Left ventricle myocardium inferior (tissue), 1 donor: ENCODE results near the gene PPP2R5A. TPM values are rescaled to one million over a fixed set of nuclear protein-coding genes. Genes with fewer than 3 reads are reported as not detected.

ENCODE experiments used
- DNase-seq: peaks from one replicate; pipeline ENCODE4 v3.0.0-alpha.2; 2020
- H3K27ac ChIP-seq: fragments of 200-600 bp; replicated peaks from 2 replicates; pipeline ENCODE4 v1.8.0; 2021
- H3K27me3 ChIP-seq: fragments of 200-600 bp; 2 replicates; pipeline ENCODE4 v1.8.0; 2021; ENCODE audit warnings: low read depth
- H3K36me3 ChIP-seq: fragments of 200-600 bp; 2 replicates; pipeline ENCODE4 v1.8.0; 2021
- H3K4me1 ChIP-seq: fragments of 200-600 bp; 2 replicates; pipeline ENCODE4 v1.8.0; 2021
- H3K4me3 ChIP-seq: fragments of 200-600 bp; 2 replicates; pipeline ENCODE4 v1.8.0; 2021; ENCODE audit warnings: mild to moderate bottlenecking, moderate library complexity
- H3K9me3 ChIP-seq: fragments of 200-600 bp; replicated peaks from 2 replicates; pipeline ENCODE4 v1.8.0; 2021
- intact Hi-C: fragments of 100-400 bp; cut with micrococcal nuclease; formaldehyde crosslinking; loops from one replicate; pipeline ENCODE4 v1.11.0; 2022
- total RNA-seq: library from RNA; stranded (reverse); fragmentation: NEBNext Ultra II Directional; extraction: Animal tissue kit (Norgen Biotek cat#: 25700); gene quantifications from one replicate; pipeline ENCODE4 v1.2.1, GENCODE V29; 2021
- TF ChIP-seq, protein P1 (sequence below): fragments of 200-600 bp; IDR thresholded peaks from 2 replicates; pipeline ENCODE4 v1.8.0; 2021; ENCODE audit warnings: antibody characterized with exemption, mild to moderate bottlenecking, borderline replicate concordance
- donor health status: DM: no; HTN: yes; CAD: no; lungs with severe emphysema.

The PPP2R5A gene
- total RNA-seq, 1 donor from 2014 or later, result 69.3 TPM

GRCh38 chr1:212397171-212397570, 112.0 kb downstream of the PPP2R5A start:
- no peak for DNase-seq
- TF ChIP-seq, protein P1, sequence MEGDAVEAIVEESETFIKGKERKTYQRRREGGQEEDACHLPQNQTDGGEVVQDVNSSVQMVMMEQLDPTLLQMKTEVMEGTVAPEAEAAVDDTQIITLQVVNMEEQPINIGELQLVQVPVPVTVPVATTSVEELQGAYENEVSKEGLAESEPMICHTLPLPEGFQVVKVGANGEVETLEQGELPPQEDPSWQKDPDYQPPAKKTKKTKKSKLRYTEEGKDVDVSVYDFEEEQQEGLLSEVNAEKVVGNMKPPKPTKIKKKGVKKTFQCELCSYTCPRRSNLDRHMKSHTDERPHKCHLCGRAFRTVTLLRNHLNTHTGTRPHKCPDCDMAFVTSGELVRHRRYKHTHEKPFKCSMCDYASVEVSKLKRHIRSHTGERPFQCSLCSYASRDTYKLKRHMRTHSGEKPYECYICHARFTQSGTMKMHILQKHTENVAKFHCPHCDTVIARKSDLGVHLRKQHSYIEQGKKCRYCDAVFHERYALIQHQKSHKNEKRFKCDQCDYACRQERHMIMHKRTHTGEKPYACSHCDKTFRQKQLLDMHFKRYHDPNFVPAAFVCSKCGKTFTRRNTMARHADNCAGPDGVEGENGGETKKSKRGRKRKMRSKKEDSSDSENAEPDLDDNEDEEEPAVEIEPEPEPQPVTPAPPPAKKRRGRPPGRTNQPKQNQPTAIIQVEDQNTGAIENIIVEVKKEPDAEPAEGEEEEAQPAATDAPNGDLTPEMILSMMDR, result no peak
- H3K36me3 ChIP-seq, result peaks cover 4% of the 10 kb centered on the region
- no peaks in the 10 kb centered on the region for H3K27me3 ChIP-seq
- no peak overlapping the region for H3K27ac ChIP-seq
- H3K9me3 ChIP-seq, result peaks cover 26% of the 10 kb centered on the region
- intact Hi-C loops, result no loop called here
- peaks cover 7% of the 10 kb centered on the region for H3K4me1 ChIP-seq
- no peak overlapping the region for H3K4me3 ChIP-seq

DNA sequence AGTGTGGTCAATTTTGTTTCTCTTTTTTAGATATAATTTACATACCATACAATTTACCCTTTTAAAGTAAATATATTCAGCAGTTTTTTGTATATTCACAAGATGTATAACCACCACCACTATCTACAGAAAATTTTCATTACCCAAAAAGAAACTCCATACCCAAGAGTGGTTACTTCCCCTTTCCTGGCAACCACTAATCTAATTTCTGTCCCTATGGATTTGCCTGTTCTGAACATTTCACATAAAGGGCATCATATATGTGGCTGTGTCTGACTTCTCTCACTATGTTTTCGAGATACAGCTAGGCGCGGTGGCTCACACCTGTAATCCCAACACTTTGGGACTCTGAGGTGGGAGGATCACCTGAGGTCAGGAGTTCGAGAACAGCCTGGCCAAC, 115.8 kb downstream of the PPP2R5A start:
- H3K4me3 ChIP-seq, result no peak overlapping the region
- peaks cover 11% of the 10 kb centered on the region for H3K36me3 ChIP-seq
- TF ChIP-seq, protein P1, result no peak
- H3K27me3 ChIP-seq, result no peaks in the 10 kb centered on the region
- H3K27ac ChIP-seq, result no peak overlapping the region
- intact Hi-C loops, result no loop called here
- DNase-seq, result no peak
- peaks cover 19% of the 10 kb centered on the region for H3K9me3 ChIP-seq
- peaks cover 7% of the 10 kb centered on the region for H3K4me1 ChIP-seq

- Histone ChIP-seq H3K27me3 (no peaks in the 10 kb centered on the region), H3K27ac (no peak overlapping the region), H3K36me3 (peaks cover 17% of the 10 kb centered on the region), H3K4me3 (no peak overlapping the region), H3K9me3 (peaks cover 11% of the 10 kb centered on the region), H3K4me1 (peaks cover 7% of the 10 kb centered on the region)
- TF ChIP-seq, protein P1, result no peak
- intact Hi-C loops, result no loop called here
- DNase-seq, result no peak
Observed at GRCh38 chr1:212401838-212402582, 116.8 kb downstream of the PPP2R5A start.

DNA sequence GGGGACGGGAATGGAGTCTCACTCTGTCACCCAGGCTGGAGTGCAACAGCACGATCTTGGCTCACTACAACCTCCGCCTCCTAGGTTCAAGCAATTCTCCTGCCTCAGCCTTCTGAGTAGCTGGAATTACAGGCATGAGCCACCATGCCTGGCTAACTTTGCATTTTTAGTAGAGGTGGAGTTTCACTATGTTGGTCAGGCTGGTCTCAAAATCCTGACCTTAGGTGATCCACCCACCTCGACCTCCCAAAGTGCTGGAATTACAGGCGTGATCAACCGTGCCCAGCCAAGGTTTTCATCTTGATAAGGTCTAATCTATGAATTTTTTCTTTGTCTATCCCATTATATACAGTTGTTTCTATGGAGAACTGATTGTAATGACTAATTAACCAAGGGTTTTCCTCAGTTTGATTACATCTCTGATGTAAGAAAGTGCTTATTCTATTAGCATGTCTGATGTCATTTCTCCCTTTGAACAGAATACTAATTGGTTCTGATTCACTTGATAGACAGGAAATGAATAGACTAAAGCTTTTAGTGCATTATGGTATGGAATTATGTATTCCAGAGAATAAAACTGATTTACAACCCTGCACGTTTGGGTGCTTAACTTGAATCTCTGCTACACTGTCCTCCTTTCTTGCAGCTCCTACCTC, 117.6 kb downstream of the PPP2R5A start:
- DNase-seq, result no peak
- Histone ChIP-seq H3K4me3 (no peak overlapping the region), H3K9me3 (peaks cover 6% of the 10 kb centered on the region)

DNA sequence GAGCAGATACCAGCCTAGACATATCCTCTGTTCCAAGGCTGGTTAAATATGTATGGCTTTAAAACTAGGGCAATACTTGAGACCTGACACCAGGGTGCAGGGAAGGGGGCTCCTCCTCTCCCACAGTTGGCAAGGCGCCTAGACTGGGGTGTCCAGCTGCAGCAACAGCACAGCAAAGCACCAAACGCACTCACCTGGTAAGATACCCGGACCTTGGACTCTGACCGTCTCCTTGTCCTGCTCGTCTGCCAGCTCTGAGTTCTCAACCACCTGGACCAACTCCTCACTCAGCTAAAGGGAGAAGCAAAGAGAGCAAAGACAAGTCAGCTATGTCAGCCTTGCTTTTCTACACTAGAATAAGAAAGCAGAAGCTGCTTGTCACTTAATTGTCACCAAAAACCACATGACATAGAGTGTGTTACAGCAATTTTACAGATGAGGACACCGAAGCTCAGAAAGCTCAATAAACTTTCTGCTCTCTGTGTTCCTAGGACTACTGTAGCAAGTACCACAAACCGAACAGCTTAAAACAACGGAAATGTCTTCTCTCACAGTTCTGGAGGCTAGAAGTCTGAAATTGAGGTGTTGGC, 125.1 kb downstream of the PPP2R5A start:
- peaks cover 5% of the 10 kb centered on the region for H3K9me3 ChIP-seq
- H3K27me3 ChIP-seq, result no peaks in the 10 kb centered on the region
- no peak overlapping the region for H3K27ac ChIP-seq
- TF ChIP-seq, protein P1, result no peak
- peaks cover 49% of the 10 kb centered on the region for H3K36me3 ChIP-seq
- peaks cover 19% of the 10 kb centered on the region for H3K4me1 ChIP-seq
- intact Hi-C loops, result no loop called here
- H3K4me3 ChIP-seq, result no peak overlapping the region
- DNase-seq, result no peak

More for the DNA sequence above, 117.6 kb downstream of the PPP2R5A start:
- H3K36me3 ChIP-seq, result peaks cover 20% of the 10 kb centered on the region
- TF ChIP-seq, protein P1, result no peak
- intact Hi-C loops, result no loop called here
- H3K4me1 ChIP-seq, result peaks cover 7% of the 10 kb centered on the region
- H3K27ac ChIP-seq, result no peak overlapping the region
- no peaks in the 10 kb centered on the region for H3K27me3 ChIP-seq

Other genes with a start within 250 kb of the PPP2R5A start
- gene INTS7, start 249.9 kb upstream of the PPP2R5A start, total RNA-seq, result 9.5 TPM
- 0.30 TPM for gene DTL, start 249.7 kb upstream of the PPP2R5A start, total RNA-seq
- gene PACC1, start 129.5 kb downstream of the PPP2R5A start, total RNA-seq, result 2.6 TPM
- 108 TPM for gene NENF, start 147.5 kb downstream of the PPP2R5A start, total RNA-seq